ENCODE measurements around the gene GLUD1.
A peak's percentile ranks its signal among the peaks of the same experiment; 100 is the strongest.

The GLUD1 gene

GRCh38 chr10:87093632-87094372, 841 bp downstream of the GLUD1 start:
- H3K9me3 ChIP-seq (ENCODE audit: control insufficient read depth, low read length): no peaks in the 10 kb centered on the region
- H3K9ac ChIP-seq: peak overlapping the region; percentile 30
- no peaks in the 10 kb centered on the region for H3K36me3 ChIP-seq (ENCODE audit: control insufficient read depth, insufficient read depth, low read length)
- TF ChIP-seq, protein P1, sequence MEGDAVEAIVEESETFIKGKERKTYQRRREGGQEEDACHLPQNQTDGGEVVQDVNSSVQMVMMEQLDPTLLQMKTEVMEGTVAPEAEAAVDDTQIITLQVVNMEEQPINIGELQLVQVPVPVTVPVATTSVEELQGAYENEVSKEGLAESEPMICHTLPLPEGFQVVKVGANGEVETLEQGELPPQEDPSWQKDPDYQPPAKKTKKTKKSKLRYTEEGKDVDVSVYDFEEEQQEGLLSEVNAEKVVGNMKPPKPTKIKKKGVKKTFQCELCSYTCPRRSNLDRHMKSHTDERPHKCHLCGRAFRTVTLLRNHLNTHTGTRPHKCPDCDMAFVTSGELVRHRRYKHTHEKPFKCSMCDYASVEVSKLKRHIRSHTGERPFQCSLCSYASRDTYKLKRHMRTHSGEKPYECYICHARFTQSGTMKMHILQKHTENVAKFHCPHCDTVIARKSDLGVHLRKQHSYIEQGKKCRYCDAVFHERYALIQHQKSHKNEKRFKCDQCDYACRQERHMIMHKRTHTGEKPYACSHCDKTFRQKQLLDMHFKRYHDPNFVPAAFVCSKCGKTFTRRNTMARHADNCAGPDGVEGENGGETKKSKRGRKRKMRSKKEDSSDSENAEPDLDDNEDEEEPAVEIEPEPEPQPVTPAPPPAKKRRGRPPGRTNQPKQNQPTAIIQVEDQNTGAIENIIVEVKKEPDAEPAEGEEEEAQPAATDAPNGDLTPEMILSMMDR (IDR thresholded peaks at IDR 0.05): no peak
- peaks cover 14% of the 10 kb centered on the region for H3K79me2 ChIP-seq
- no peaks in the 10 kb centered on the region for H3K4me1 ChIP-seq
- H3K4me3 ChIP-seq (ENCODE audit: low read depth, low read length): peak overlapping the region; percentile 60
- H3K27me3 ChIP-seq (ENCODE audit: control insufficient read depth, insufficient read depth, low read length): no peaks in the 10 kb centered on the region
- H3K4me2 ChIP-seq (ENCODE audit: low read length): peak overlapping the region; percentile 79
- H2AFZ ChIP-seq: peak overlapping the region; percentile 85
- peak overlapping the region; percentile 70 for H3K27ac ChIP-seq

DNA sequence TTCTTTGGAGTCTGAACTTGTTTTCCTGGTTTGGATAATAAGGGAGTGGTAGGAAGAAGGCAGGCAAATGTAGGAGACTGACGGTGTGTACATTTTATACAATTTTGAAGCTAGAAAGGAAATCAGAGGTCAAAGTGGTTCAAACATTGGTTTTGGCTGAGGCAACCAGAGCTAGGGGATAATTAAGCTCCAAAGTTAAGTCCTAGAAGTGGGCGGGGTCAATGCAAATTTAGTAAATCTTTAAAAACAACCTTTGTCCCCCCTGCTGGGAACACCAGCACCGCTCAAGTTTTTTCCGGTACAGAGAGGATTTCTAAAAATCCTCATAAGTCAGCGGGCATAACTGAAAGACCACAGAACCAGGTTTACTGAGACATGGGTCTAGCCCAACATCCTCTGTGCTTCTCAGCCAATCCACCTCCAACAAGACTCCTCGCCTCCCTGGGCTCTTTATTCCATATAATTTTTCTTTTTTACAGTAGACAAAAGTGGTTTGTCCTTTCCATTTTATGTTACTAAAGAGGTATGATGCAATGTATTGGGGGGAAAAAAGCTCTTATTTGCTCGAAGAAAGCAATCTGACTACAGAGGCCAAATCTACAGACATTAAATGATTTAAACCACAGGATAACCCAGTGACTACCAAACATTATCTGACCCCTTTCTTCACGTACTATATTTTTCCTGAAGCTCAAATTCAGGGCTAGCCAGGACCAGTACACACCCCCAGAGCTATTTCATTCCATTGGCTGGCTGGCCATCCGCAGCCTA, 1.6 kb downstream of the GLUD1 start:
- H3K79me2 ChIP-seq: peaks cover 14% of the 10 kb centered on the region
- H2AFZ ChIP-seq: no peak overlapping the region
- no peaks in the 10 kb centered on the region for H3K9me3 ChIP-seq (ENCODE audit: control insufficient read depth, low read length)
- no peaks in the 10 kb centered on the region for H3K27me3 ChIP-seq (ENCODE audit: control insufficient read depth, insufficient read depth, low read length)
- peak overlapping the region; percentile 79 for H3K4me2 ChIP-seq (ENCODE audit: low read length)
- no peaks in the 10 kb centered on the region for H3K36me3 ChIP-seq (ENCODE audit: control insufficient read depth, insufficient read depth, low read length)
- H3K4me3 ChIP-seq (ENCODE audit: low read depth, low read length): peak overlapping the region; percentile 60
- TF ChIP-seq, protein P1 (IDR thresholded peaks at IDR 0.05): no peak
- no peak overlapping the region for H3K9ac ChIP-seq
- no peak overlapping the region for H3K27ac ChIP-seq
- H3K4me1 ChIP-seq: no peaks in the 10 kb centered on the region

- TF ChIP-seq, protein P1 (IDR thresholded peaks at IDR 0.05): no peak
These were observed 2.2 kb downstream of the GLUD1 start for GRCh38 chr10:87092376-87092860.

DNA sequence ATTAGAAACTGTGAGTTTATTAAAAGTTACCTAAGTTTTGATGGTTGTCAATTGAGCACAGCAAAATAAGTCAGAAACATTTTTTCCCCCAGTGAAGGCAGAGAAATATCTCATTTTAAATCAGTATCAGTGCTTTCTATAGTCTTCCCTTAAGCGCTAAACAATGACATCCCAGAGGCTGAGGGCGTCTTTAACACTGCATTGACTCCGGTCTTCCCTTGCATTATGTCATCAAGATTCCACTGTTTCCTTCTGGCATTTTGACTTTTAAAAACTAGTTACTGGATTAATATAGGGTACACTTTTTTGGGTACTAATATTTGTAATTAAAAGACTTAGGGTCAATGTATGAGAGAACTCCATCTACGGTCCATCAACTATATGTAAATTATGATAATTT, 3.9 kb downstream of the GLUD1 start:
- no peak overlapping the region for H2AFZ ChIP-seq
- no peaks in the 10 kb centered on the region for H3K4me1 ChIP-seq
- H3K9ac ChIP-seq: no peak overlapping the region
- no peak overlapping the region for H3K27ac ChIP-seq
- peaks cover 22% of the 10 kb centered on the region for H3K79me2 ChIP-seq
- H3K4me3 ChIP-seq (ENCODE audit: low read depth, low read length): no peak overlapping the region
- H3K4me2 ChIP-seq (ENCODE audit: low read length): no peak overlapping the region
- H3K27me3 ChIP-seq (ENCODE audit: control insufficient read depth, insufficient read depth, low read length): no peaks in the 10 kb centered on the region
- TF ChIP-seq, protein P1 (IDR thresholded peaks at IDR 0.05): no peak
- H3K36me3 ChIP-seq (ENCODE audit: control insufficient read depth, insufficient read depth, low read length): no peaks in the 10 kb centered on the region
- H3K9me3 ChIP-seq (ENCODE audit: control insufficient read depth, low read length): no peaks in the 10 kb centered on the region

More at GRCh38 chr10:87092376-87092860, 2.2 kb downstream of the GLUD1 start:
- Histone ChIP-seq H2AFZ (no peak overlapping the region), H3K9me3 (ENCODE audit: control insufficient read depth, low read length) (no peaks in the 10 kb centered on the region), H3K27ac (no peak overlapping the region), H3K79me2 (peaks cover 17% of the 10 kb centered on the region), H3K36me3 (ENCODE audit: control insufficient read depth, insufficient read depth, low read length) (no peaks in the 10 kb centered on the region), H3K27me3 (ENCODE audit: control insufficient read depth, insufficient read depth, low read length) (no peaks in the 10 kb centered on the region), H3K4me3 (ENCODE audit: low read depth, low read length) (peak overlapping the region; percentile 11), H3K4me1 (no peaks in the 10 kb centered on the region), H3K9ac (no peak overlapping the region), H3K4me2 (ENCODE audit: low read length) (peak overlapping the region; percentile 79)
